ENCODE data around the gene ARHGEF12. TPM values are rescaled to one million over a fixed set of nuclear protein-coding genes. Genes with fewer than 3 reads are reported as not detected.
A peak's percentile ranks its signal among the peaks of the same experiment; 100 is the strongest.

Gene ARHGEF12
- total RNA-seq, 4 donors from 2014 or later, result 82.6 to 161 (median 125) TPM

DNA sequence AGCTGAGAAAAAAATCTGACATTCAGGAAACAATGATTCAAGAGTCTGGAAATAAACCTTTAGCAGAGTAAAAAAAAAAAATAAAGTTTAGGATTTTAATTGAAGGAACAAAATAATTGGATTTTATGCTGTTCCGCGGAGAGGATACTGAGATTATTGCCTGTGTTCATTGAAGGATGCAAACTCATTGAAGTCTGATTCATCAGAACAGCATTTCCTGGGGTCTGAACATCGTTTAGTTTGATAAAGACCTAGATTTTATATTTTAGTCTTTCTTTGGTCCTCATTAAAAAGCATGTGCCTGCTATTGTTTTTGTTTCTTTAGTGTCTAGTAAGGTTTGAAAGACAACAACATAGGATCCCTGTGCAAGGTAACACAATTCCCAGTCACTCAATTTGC, 6.7 kb upstream of the ARHGEF12 start:
- Histone ChIP-seq H3K36me3 (no peaks in the 10 kb centered on the region), H3K27me3 (no peaks in the 10 kb centered on the region), H3K27ac (no peak overlapping the region), H3K4me1 (peaks cover 0 to 11% of the 10 kb centered on the region in 2 donors), H3K9me3 (no peaks in the 10 kb centered on the region), H3K4me3 (no peak overlapping the region)
- intact Hi-C loops (cut with DNase I; ENCODE audit: low total_unique reads), result no loop called here
- DNase-seq, result no peak
- TF ChIP-seq POLR2A (IDR thresholded peaks at IDR 0.05) (no peak), CTCF (IDR thresholded peaks at IDR 0.05) (no peak)

GRCh38 chr11:120330045-120330444, 6.2 kb upstream of the ARHGEF12 start:
- TF ChIP-seq CTCF (IDR thresholded peaks at IDR 0.05) (no peak), POLR2A (IDR thresholded peaks at IDR 0.05) (no peak)
- peaks cover 0 to 11% of the 10 kb centered on the region in 2 donors for H3K4me1 ChIP-seq
- H3K9me3 ChIP-seq, result no peaks in the 10 kb centered on the region
- H3K27ac ChIP-seq, result no peak overlapping the region
- intact Hi-C loops (cut with DNase I; ENCODE audit: low total_unique reads), result no loop called here
- DNase-seq, result no peak
- no peaks in the 10 kb centered on the region for H3K27me3 ChIP-seq
- H3K36me3 ChIP-seq, result no peaks in the 10 kb centered on the region
- no peak overlapping the region for H3K4me3 ChIP-seq

DNA sequence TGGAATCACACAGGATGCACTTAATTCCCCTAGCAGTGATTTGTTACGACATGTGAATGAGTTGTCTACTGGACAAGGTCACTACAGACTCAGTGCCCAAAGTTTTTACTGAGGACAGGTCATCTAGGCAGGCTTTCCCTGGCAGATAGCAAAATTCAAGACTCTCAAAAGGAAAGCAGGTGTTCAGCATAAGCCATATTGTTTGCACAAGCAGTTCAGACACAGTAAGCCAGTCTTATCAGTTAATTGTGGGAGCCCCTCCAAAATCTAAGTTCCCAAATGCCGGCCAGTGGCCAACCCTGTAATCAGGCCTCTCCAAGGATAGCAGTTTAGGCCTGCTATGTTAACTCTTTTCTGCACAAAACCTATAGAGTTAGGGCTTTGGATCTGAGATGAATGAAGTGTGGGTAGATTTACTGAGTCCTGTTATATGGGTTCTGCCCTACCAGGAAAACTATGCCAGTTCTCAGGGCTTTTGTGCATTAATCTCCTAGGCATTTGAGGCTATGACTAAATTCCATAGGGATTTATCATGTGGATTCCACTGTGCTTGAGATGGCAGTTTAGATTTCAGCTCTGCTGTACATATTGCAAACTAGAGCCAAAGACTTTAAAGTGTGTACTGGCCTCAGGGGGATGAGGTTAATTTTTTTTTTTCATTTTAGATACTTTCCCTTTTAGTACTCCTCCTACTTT, 4.8 kb upstream of the ARHGEF12 start:
- H3K4me3 ChIP-seq, result no peak overlapping the region
- H3K36me3 ChIP-seq, result no peaks in the 10 kb centered on the region
- intact Hi-C loops (cut with DNase I; ENCODE audit: low total_unique reads), result no loop called here
- no peak for DNase-seq
- peak overlapping the region; percentile 3 to 38 for H3K27ac ChIP-seq
- no peaks in the 10 kb centered on the region for H3K9me3 ChIP-seq
- peaks cover 0 to 9% of the 10 kb centered on the region in 2 donors for H3K4me1 ChIP-seq
- TF ChIP-seq POLR2A (IDR thresholded peaks at IDR 0.05) (no peak), CTCF (IDR thresholded peaks at IDR 0.05) (no peak)
- H3K27me3 ChIP-seq, result no peaks in the 10 kb centered on the region

DNA sequence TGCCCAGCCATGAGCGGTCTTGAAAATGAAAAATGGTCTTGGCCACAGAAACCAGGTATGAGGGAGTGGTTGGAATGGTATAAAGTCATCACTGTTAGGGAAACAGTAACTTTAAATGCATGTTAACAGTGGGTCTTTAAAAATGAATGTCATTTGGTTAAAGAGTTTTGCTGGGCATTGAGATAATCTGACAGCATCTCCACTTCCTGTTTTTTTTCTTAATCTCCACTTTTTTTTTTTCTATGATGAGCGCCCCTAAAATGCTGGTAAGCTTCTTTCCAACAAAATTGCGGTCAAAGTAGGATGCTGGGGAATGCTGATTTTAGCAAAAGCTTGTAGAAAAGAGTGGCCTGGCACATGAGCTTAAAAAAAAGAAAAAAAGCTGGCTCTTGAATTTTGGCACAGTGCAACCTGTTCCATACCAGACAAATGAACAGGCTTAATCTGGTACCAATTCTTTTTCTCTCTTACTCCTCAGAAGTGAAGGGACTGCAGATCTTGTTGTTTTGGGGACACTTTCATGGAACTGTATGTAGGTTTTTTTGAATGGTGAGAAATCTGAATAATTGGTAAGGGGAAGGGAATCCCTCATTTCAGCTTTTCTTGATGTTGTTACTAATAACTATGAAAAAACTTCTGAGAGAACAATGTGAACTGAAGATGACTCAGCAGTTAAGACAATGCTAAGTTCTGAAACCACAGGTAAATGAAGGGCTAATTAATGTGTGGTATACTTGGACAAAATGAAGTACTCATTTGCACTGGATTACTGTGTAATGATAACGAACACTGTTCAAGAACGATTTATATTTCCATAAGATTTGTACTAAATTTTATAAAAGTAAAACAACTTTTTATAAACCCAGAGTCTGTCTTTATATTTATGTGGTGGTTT, 3.1 kb upstream of the ARHGEF12 start:
- no peak for DNase-seq
- H3K9me3 ChIP-seq, result no peaks in the 10 kb centered on the region
- intact Hi-C loops (cut with DNase I; ENCODE audit: low total_unique reads), result no loop called here
- H3K4me1 ChIP-seq, result no peaks in the 10 kb centered on the region
- H3K36me3 ChIP-seq, result no peaks in the 10 kb centered on the region
- no peaks in the 10 kb centered on the region for H3K27me3 ChIP-seq
- H3K27ac ChIP-seq, result peak overlapping the region; percentile 38 to 97
- TF ChIP-seq CTCF (IDR thresholded peaks at IDR 0.05), result no peak
- no peak for TF ChIP-seq POLR2A (IDR thresholded peaks at IDR 0.05)
- H3K4me3 ChIP-seq, result no peak overlapping the region

DNA sequence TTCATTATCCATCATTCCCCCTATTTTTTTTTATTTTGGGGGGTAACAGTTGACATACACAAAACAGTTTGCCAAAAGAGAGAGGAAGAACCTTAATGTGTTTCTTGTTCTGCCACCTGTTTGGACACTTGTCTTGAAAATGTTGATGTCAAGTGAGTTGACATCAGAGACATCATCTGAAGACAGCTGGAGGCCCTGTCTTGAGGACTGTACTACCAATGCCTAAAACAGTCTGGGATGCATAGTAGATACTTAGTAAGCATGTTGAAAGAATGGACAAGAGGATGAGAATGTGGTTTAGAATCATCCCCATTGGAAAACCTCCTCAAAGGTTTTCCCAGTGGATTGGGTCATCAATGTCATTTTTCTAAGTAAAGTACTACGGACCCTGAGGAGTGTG, 2.4 kb upstream of the ARHGEF12 start:
- H3K27ac ChIP-seq, result peak overlapping the region; percentile 34 to 97
- TF ChIP-seq CTCF (IDR thresholded peaks at IDR 0.05) (no peak), POLR2A (IDR thresholded peaks at IDR 0.05) (no peak)
- no peaks in the 10 kb centered on the region for H3K4me1 ChIP-seq
- H3K27me3 ChIP-seq, result no peaks in the 10 kb centered on the region
- intact Hi-C loops (cut with DNase I; ENCODE audit: low total_unique reads), result no loop called here
- no peaks in the 10 kb centered on the region for H3K9me3 ChIP-seq
- H3K36me3 ChIP-seq, result no peaks in the 10 kb centered on the region
- no peak for DNase-seq
- no peak overlapping the region for H3K4me3 ChIP-seq

All from uterus (tissue), 4 donors.